MM.1S (cell line): Measurements from ENCODE around the gene RPS6KA3.

ENCODE experiments used
- EZH2phosphoT487 ChIP-seq: fragments of 300-600 bp; sonication (generic); IDR thresholded peaks from 2 replicates; pipeline ENCODE4 v1.6.1; 2018; ENCODE audit warnings: antibody characterized with exemption, low read length
- TF ChIP-seq, protein P1 (sequence below): fragments of 300-600 bp; sonication (generic); IDR thresholded peaks from 2 replicates; pipeline ENCODE4 v1.5.1; 2016; ENCODE audit warnings: antibody characterized with exemption, low read length, mixed read lengths

- TF ChIP-seq, protein P1, sequence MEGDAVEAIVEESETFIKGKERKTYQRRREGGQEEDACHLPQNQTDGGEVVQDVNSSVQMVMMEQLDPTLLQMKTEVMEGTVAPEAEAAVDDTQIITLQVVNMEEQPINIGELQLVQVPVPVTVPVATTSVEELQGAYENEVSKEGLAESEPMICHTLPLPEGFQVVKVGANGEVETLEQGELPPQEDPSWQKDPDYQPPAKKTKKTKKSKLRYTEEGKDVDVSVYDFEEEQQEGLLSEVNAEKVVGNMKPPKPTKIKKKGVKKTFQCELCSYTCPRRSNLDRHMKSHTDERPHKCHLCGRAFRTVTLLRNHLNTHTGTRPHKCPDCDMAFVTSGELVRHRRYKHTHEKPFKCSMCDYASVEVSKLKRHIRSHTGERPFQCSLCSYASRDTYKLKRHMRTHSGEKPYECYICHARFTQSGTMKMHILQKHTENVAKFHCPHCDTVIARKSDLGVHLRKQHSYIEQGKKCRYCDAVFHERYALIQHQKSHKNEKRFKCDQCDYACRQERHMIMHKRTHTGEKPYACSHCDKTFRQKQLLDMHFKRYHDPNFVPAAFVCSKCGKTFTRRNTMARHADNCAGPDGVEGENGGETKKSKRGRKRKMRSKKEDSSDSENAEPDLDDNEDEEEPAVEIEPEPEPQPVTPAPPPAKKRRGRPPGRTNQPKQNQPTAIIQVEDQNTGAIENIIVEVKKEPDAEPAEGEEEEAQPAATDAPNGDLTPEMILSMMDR, result no peak
- TF ChIP-seq EZH2phosphoT487, result no peak
Measured at GRCh38 chrX:20265726-20266681, 705 bp downstream of the RPS6KA3 start.
